Gastrocnemius medialis (tissue), 4 donors: ENCODE measurements around the gene HK1.

ENCODE experiments used
- POLR2A ChIP-seq, 2 donors: fragments of 450-650 bp; IDR thresholded peaks; one replicate each; pipeline ENCODE4 v1.6.1; 2017; ENCODE audit warnings: antibody characterized with exemption in 2 of 2, mild to moderate bottlenecking in 2 of 2, moderate library complexity in 2 of 2
- TF ChIP-seq, protein P1 (sequence below), 5 experiments: fragments of 450-650 bp in 3 of 5; fragments of 200-600 bp in 2 of 5; sonication (generic) in 2 of 5; IDR thresholded peaks in 4 of 5; conservative IDR thresholded peaks in 1 of 5; 1 replicate in 4 of 5; 2 replicates in 1 of 5; pipeline ENCODE4 v1.5.1; 2016 to 2019; ENCODE audit warnings: antibody characterized with exemption in 5 of 5, mild to moderate bottlenecking in 3 of 5, moderate library complexity in 3 of 5

DNA sequence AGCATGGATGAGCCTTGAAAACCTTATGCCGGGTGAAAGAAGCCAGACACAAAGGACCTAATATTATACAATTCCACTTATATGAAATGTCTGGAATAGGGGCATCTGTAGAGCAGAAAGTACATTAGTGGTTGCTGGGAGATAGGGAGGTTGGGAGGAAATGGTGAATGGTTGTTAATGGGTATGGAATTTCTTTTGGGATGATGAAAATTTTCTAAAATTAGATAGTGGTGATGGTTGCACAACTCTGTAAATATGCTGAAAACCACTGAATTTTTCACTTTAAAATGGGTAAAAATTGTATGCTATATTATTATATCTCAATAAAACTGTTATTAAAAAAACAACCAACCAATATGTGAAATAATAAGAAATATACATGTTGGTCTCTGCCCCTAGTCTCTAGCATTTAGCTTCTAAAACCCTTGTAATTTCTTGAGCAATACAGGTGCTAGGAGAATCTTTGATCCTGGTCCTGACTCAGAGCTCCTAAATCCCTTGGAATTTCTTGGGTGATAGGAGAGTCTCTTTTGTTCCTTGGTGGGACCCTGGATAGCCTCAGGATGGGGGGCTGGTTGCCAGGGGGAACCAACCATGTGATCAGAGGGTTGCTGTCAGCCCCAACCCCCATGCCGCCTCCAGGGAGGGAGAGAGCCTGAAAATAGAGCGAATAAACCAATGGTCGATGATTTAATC is 74.4 kb downstream of the HK1 start:
- TF ChIP-seq, protein P1, sequence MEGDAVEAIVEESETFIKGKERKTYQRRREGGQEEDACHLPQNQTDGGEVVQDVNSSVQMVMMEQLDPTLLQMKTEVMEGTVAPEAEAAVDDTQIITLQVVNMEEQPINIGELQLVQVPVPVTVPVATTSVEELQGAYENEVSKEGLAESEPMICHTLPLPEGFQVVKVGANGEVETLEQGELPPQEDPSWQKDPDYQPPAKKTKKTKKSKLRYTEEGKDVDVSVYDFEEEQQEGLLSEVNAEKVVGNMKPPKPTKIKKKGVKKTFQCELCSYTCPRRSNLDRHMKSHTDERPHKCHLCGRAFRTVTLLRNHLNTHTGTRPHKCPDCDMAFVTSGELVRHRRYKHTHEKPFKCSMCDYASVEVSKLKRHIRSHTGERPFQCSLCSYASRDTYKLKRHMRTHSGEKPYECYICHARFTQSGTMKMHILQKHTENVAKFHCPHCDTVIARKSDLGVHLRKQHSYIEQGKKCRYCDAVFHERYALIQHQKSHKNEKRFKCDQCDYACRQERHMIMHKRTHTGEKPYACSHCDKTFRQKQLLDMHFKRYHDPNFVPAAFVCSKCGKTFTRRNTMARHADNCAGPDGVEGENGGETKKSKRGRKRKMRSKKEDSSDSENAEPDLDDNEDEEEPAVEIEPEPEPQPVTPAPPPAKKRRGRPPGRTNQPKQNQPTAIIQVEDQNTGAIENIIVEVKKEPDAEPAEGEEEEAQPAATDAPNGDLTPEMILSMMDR (IDR thresholded peaks at IDR 0.05 in 4 of 5, conservative IDR thresholded peaks at IDR 0.05 in 1 of 5) = no peak
- no peak for TF ChIP-seq POLR2A (IDR thresholded peaks at IDR 0.05)
